Stimulated activated CD4-positive, alpha-beta T cell treated with anti-CD3 and anti-CD28 coated beads, Interleukin-4, amount 100 ng/mL, for 24 hours (primary cell): Measurements from ENCODE around the gene REEP5.
"Not testable (repeated sequence)": the region's sequence is repeated elsewhere in the genome, so short reads cannot be mapped to it uniquely, and the experiment has no call there.

ENCODE experiments used
- DNase-seq: peaks from one replicate; pipeline ENCODE4 v3.0.0-alpha.2; 2020

REEP5 gene

GRCh38 chr5:112880219-112880964 is 41.6 kb downstream of the REEP5 start:
- no peak for DNase-seq

- peak; percentile 56 for DNase-seq
Observed at GRCh38 chr5:112878760-112879159, 43.3 kb downstream of the REEP5 start.

GRCh38 chr5:112878101-112878500 is 43.9 kb downstream of the REEP5 start:
- no peak for DNase-seq

- no peak for DNase-seq
Observed at GRCh38 chr5:112876362-112876761, 45.7 kb downstream of the REEP5 start.

DNA sequence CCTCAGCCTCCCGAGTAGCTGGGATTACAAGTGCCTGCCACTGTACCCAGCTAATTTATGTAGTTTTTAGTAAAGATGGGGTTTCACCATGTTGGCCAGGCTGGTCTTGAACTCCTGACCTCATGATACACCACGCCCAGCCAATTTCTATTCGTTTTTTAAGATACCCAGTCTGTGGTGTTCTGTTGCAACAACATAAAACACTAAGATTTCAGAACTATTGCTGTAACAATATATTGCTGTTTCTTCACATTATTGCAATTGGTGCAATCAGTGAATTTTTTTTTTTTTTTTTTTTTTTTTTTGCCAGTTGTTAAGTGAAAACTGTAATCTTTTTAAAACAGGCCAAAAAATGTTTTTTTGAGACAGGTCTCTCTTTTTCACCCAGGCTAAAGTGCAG is 51.1 kb downstream of the REEP5 start:
- no peak for DNase-seq

- DNase-seq = no peak
Observed at GRCh38 chr5:112869948-112870347, 52.1 kb downstream of the REEP5 start.

DNA sequence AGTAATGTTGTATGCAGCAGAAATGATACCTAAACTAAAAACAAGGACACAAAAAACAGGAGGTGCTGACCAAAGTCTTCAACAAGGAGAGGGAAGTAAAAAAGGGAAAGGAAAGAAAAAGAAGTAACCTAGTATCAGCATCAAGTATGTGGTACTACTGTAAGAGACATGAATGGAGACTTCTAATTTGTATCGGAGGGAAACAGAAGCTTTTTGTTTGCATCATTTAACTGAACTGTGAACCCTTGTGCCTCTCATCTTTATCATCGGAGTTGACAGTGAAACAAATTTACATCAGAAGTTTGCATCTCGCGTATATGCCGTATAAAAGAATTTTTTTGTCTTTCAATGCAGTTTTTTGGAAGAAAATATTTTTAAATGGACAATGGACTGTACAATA is 54.6 kb downstream of the REEP5 start:
- DNase-seq = no peak

DNA sequence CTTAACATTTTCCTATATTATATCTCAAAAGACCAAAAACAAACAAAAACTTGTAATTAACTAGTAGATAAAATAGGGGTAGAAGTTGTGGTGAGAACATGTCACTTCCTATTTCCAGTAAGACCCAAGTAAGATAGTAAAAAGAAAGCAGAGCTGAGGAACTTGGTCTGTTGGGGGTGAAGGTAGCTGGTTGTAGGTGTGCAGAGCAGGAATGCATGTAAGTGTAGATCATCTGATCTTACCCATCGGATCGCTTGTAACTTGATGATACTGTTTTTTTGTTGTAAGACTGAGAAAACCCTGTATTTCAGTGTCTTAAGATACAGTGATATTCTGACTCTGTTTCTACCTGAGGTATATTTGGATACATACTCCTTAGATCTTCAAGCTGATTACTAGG is 55.3 kb downstream of the REEP5 start:
- no peak for DNase-seq

DNA sequence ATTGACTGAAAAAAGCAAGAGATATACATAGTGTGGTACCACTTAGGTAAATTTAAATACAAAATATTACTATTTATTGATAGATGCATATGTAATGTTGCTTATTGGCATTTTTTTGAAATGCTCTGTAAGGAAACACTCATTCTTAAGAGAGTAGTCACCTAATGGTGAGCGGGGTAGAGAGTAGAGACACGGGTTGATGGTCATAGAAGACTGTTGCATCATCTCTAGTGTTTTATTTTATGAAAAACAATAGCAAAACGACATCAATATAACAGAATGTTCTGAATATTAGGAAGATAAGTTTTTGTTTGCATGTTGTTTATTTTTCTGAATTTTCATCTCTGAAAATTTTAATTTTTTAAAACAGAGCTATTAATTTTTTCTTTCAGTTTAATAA is 56.9 kb downstream of the REEP5 start:
- no peak for DNase-seq

GRCh38 chr5:112863549-112863948 is 58.5 kb downstream of the REEP5 start:
- DNase-seq = no peak

DNA sequence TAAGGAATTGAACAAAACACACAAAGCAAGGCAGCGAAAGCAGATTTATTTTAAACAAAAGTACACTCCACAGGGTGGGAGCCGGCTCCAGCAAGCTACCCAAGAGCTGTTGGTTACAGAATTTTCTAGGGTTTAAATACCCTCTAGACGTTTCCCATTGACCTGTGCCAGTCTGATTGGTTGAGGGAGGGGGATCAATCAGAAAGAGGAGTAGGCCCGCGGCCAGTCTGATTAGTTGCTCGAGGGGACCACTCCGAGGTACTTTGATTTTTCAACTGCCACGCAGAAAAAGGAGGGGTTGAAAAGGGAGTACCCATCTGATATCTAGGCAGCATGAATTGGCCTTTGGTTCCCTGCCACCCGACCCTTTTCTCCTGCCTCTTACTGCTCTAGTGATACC is 59.9 kb downstream of the REEP5 start:
- no peak for DNase-seq

DNA sequence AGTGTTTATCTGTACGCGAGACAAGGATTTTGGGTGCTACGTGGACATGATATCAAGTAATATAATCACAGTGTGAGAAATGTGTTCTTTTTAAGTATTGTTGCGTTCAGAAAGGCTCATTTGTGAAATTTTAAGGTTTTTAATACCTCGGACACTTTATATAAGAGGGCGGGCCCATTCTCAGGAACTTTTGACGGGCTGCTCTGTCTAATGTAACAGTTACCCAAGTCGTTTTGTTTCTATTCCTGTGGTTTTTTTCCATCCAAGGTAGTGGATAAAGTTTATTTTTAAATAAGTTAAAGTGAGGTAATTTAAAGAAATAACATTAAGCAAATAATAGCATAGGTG is 60.4 kb downstream of the REEP5 start:
- no peak for DNase-seq

DNA sequence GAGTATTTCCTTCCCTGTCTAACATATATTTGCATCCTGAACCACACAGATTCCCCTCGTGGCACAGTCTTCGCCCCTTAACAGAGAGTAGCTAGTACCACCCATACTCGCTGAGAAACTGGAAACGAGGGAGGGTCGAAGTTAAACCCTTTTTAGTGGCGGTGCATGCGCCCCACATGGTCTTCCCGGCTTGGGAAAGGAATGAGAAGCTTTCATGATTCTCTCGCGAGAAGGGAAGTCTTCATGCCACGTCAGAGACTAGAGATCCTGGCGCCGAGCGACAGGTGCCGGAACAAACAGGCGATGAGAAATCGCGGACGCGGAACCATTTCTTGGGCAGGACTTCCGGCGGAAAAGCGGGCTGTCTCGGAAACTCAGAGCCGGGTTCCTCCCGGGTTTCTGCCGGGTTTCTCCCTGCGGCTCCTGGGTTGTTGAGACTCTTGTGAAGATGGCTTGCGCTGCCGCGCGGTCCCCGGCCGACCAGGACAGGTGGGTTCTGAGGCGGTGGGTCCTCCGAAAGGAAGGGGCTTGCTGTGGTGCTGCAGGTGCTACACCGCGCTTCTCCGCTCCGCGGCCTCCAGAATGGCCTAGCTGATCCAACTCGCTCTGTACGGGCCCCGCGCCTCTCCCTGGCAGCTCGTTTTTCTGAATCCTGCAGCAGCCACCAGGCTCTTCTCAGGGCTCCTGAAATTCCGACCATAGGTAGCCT is 60.9 kb downstream of the REEP5 start, which contains the start of gene SRP19:
Gene SRP19 (plus strand): TSS at position 359 of the 709 bp plus-strand sequence. CDS start 90 bp downstream, at position 449.
- DNase-seq = peak; percentile 92

DNA sequence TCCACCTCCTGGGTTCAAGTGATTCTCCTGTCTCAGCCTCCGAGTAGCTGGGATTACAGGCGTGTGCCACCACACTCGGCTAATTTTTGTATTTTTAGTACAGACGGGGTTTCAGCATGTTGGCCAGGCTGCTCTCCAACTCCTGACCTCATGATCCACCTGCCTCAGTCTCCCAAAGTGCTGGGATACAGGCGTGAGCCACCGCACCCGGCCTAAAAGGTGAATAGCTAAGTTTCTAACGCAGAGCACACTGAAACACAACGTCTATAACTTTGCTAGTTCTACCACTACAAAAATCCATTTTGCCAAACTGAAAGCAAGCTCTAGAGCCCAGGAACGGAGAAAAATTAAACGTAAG is 61.5 kb downstream of the REEP5 start:
- not testable (repeated sequence) for DNase-seq

DNA sequence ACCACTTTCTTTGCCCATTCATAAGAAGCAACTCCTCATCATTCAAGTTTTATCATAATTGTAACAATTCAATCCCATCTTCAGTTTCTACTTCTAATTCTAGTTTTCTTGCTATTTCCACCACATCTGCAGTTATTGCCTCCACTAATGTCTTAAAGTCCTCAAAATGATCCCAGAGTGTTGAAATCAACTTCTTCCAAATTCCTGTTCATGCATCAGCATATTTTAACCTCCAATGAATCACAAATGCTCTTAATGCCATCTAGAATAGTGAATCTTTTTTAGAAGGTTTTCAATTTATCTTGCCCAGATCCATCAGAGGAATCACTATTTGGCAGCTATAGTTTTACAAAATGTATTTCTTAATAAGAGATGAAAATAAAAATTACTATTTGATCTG is 64.2 kb downstream of the REEP5 start:
- DNase-seq = no peak

GRCh38 chr5:112854651-112855050 is 67.4 kb downstream of the REEP5 start:
- DNase-seq = no peak

DNA sequence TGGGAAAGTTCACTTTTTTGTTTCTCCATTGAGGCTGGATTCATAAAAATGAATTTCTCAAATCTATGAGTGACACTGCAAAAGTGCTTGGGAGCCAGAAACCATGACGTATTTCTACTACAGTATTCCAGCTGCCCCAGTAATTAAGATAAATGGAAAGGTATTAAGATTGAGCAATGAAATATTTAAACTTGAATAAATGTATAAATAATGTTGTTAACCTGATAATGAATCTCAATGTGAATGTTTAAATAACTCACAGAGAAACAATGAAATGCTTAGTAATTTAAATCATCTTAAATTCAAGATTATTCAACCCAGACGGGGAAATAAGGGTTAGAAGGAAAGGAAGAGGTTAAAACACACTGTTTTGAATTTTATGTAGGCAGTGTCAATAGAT is 72.1 kb downstream of the REEP5 start:
- DNase-seq = no peak

GRCh38 chr5:112848116-112848811 is 73.8 kb downstream of the REEP5 start:
- DNase-seq = peak; percentile 8

DNA sequence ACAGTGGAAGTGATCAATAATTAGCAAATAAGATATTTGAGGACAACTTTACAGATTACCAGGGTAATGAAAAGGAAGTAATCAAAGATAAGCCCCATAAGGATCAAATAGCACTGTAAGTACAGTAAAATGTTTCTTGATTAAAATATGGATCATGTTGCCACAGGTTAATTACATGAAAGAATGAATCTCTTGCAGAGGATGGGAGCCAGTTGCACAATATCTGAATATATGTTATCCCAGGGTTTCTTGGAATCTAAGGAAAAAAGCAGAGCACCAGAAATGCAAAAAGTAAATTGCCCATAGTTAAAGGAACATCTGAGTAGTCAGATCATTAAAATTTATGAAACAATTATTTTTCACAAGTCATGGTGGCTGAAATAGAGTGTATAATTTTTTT is 74.7 kb downstream of the REEP5 start:
- no peak for DNase-seq

GRCh38 chr5:112846556-112846955 is 75.5 kb downstream of the REEP5 start:
- DNase-seq = no peak

- DNase-seq = no peak
Observed at GRCh38 chr5:112844489-112844888, 77.5 kb downstream of the REEP5 start.

DNA sequence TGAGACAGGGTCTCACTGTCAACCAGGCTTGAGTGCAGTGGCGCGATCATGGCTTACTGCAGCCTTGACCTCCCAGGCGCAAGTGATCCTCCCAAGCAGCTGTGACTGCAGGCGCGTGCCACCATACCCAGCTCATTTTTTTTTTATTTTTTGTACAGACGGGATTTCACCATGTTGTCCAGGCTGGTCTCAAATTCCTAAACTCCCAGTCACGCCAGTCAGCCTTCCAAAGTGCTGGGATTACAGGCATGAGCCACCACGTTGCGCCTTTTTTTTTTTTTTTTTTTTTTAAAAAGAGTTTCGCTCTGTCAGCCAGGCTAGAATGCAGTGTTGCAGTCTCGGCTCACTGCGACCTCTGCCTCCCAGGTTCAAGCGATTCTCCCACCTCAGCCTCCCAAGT is 88.1 kb downstream of the REEP5 start:
- DNase-seq = no peak

GRCh38 chr5:112830378-112830777 is 91.6 kb downstream of the REEP5 start:
- no peak for DNase-seq
